K562 (cell line): ENCODE results near the gene TECPR1.

ENCODE experiments used
- CHD2 ChIP-seq: IDR thresholded peaks from 2 replicates; pipeline ENCODE4 v1.6.1; 2011; ENCODE audit warnings: low read depth, low read length
- EZH2 ChIP-seq: IDR thresholded peaks from 2 replicates; pipeline ENCODE4 v1.6.1; 2012; ENCODE audit warnings: low read depth, mild to moderate bottlenecking, inconsistent platforms, low read length, borderline replicate concordance
- JUN ChIP-seq, 2 experiments: sonication (generic) in 1 of 2; formaldehyde crosslinking in 1 of 2; IDR thresholded peaks; 2 replicates each; pipeline versions ENCODE4 v1.6.1 to v1.8.0; 2012 to 2022; ENCODE audit warnings: borderline replicate concordance in 2 of 2, mild to moderate bottlenecking in 2 of 2, improper control_type of control experiment in 1 of 2, low read depth in 1 of 2, low read length in 1 of 2, missing genetic modification reagents in 1 of 2
- JUNB ChIP-seq: fragments of 450-650 bp; formaldehyde crosslinking; conservative IDR thresholded peaks from 2 replicates; pipeline ENCODE4 v1.4.0; 2020; ENCODE audit warnings: mild to moderate bottlenecking
- NBN ChIP-seq: fragments of 450-650 bp; IDR thresholded peaks from 2 replicates; pipeline ENCODE4 v1.6.1; 2016; ENCODE audit warnings: low read depth, mild to moderate bottlenecking
- PML ChIP-seq: IDR thresholded peaks from 2 replicates; pipeline ENCODE4 v1.6.1; 2012; ENCODE audit warnings: low read length, inconsistent platforms
- ZKSCAN8 ChIP-seq: fragments of 200-800 bp; sonication (Bioruptor generic); IDR thresholded peaks from 2 replicates; pipeline ENCODE4 v1.6.1; 2016; ENCODE audit warnings: missing genetic modification characterization, missing compliant biosample characterization

DNA sequence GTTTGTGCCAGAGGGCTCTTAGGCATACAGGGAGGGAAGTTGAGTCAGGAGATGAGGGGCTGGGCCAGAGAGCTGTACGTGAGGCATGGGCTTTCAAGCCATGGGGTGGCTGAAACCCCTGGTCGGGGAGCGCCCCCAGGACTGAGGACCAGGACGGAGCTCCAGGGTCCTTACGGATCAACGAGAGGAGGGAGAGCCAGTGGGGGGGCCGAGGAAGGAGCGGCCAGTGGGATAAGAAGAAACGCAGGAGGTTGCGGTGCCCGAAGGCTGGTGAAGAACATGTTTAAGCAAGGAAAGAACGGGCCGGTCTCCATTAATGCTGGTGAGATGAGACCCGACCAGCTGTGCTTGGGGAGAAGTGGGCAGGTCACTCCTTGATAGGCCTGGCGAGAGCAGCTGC lies 84.4 kb downstream of the TECPR1 start:
- TF ChIP-seq NBN: no peak
- no peak for TF ChIP-seq EZH2
- no peak for TF ChIP-seq ZKSCAN8
- no peak for TF ChIP-seq JUNB
- no peak for TF ChIP-seq CHD2
- no peak for TF ChIP-seq PML
- TF ChIP-seq JUN (IDR thresholded peaks at IDR 0.05; ENCODE audit: borderline replicate concordance, low read depth, low read length): no peak
- no peak for TF ChIP-seq JUN (CRISPR knock-in tag; IDR thresholded peaks at IDR 0.05; ENCODE audit: borderline replicate concordance)
